HTERT RPE-1 (cell line): ENCODE measurements around the gene OR5V1.
"Not testable (repeated sequence)": the region's sequence is repeated elsewhere in the genome, so short reads cannot be mapped to it uniquely, and the experiment has no call there.

Experiments used
- in situ Hi-C: fragments of 300-500 bp; cut with MboI; formaldehyde crosslinking; loops from 4 replicates; pipeline ENCODE4 v1.14.3; 2020; ENCODE audit warnings: low sequenced_read_pairs

The OR5V1 gene

DNA sequence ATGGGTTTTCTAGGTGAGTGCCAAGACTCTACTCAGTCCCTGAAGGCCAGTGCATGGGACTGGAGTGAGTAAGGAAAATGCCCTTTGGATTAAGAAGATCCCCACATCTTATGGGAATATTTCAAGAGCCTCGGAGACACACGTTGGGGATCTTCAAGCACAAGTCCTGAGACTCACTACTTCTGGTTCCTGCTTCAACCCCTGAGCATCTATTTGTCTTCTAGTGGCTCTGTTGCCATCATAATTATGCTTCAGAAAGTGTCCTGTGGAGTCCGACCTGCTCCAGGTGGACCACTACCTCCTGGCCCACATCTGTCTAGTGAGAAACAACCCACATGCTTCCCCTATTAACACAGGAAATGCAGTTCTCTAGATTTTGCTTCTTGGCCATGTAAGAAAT is at the start of gene OR5V1:
Gene OR5V1, minus strand, starts transcription at position 101 of the 400 bp plus-strand sequence. CDS start 12,670 bp downstream, outside the sequence.
- in situ Hi-C loops: no loop called here

- in situ Hi-C loops: no loop called here
Measured at GRCh38 chr6:29414588-29414987, 45.9 kb upstream of the OR5V1 start, which contains the start of gene OR12D1. OR12D1 (plus strand) TSS chr6:29414928.

GRCh38 chr6:29403801-29404200 is 35.1 kb upstream of the OR5V1 start:
- in situ Hi-C loops: no loop called here

DNA sequence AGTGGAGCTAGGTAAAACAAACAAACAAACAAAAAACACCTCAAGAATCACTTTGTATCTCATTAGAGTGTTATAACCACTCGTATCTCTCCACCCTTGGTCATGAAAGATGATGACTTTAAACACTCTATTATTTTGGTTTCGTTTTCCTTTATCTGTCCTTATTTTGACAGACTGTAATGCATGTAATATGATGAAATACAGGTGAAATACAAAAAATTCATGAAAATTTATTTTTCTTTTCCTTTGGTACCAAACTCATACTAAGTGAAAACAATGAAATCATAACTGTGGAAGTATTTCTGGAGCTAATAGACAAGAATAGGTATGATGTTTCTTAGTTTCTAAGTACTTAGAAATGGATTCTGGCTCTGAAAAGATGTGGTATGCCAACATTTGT is 30.9 kb upstream of the OR5V1 start:
- in situ Hi-C loops: no loop called here

GRCh38 chr6:29395331-29395730 is 26.7 kb upstream of the OR5V1 start, which contains the start of gene OR12D2:
OR12D2 (plus strand) TSS chr6:29395631; CDS start chr6:29396700, 1,069 bp downstream.
- in situ Hi-C loops: no loop called here

DNA sequence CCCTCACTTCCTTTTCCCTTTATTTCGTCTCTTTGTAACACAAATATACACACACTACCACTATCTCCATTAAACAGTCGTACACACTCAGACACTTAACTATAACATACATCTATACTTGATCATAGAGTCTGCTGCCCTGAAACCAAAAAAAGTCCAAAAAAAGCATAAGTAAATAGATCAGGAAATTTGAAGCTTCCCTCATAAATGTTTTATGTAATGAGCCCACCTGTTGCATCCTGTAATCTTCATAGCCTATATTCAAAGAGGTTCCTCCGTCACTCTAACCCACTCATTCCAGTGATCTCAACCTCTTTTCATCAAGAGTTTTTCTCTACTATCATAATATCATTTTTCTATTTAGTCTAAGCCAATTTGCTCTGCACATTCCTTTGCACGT is 19.9 kb upstream of the OR5V1 start:
- in situ Hi-C loops: no loop called here

DNA sequence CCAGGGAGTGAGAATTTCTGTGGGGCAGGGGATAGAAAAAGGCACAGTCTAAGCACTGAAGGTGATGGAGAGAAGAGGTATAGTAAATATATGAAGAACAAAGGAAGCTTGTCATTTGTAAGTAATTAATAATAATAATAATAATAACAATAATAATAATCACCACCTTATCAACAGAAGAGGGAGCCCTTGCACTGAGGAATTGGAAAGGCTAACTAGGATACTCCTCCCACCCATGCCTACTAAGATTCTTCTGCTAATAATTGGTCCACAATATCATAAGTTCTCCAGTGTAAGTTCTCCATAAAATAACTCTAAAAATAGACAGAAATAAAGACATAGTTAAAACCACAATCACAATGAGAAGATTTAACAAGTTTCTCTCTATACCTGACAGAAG is 7.3 kb upstream of the OR5V1 start:
- in situ Hi-C loops: no loop called here

- in situ Hi-C loops: no loop called here
Measured at GRCh38 chr6:29375191-29375590, 6.5 kb upstream of the OR5V1 start, which contains the start of gene OR12D3. OR12D3 (minus strand) TSS chr6:29375291; CDS start chr6:29375287, 4 bp downstream.

DNA sequence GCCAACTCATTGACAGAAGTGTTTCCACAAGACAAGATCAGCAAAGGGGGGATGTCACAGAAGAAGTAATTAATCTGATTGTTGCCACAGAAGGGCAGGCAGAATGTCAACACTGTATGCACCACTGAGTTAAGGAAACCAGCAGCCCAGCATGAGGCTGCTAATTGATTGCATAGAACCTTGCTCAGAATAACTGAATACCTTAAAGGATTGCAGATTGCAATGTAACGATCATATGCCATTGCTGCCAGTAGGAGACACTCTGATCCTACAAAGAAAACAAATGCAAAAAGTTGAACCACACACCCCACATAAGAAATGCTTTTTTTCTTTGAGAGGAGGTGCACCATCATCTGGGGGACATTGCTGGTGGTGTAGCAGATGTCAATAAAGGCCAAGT is 13.1 kb downstream of the OR5V1 start:
- in situ Hi-C loops: no loop called here

- in situ Hi-C loops: no loop called here
Measured at GRCh38 chr6:29354980-29355379, 13.7 kb downstream of the OR5V1 start.

DNA sequence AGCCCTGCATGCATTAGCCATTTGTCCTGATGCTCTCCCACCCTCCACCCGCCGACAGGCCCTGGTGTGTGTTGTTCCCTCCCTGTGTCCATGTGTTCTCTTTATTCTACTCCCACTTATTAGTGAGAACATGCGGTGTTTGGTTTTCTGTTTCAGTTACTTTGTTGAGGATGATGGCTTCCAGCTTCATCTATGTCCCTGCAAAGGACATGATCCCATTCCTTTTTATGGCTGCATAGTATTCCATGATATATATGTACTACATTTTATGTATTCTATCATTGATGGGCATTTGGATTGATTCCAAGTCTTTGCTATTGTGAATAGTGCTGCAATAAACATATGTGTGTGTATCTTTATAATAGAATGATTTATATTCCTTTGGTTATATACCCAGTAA is 19.3 kb downstream of the OR5V1 start:
- in situ Hi-C loops: not testable (repeated sequence)

GRCh38 chr6:29345380-29345779 is 23.3 kb downstream of the OR5V1 start:
- in situ Hi-C loops: no loop called here

- in situ Hi-C loops: no loop called here
Measured at GRCh38 chr6:29336269-29336668, 32.4 kb downstream of the OR5V1 start.

DNA sequence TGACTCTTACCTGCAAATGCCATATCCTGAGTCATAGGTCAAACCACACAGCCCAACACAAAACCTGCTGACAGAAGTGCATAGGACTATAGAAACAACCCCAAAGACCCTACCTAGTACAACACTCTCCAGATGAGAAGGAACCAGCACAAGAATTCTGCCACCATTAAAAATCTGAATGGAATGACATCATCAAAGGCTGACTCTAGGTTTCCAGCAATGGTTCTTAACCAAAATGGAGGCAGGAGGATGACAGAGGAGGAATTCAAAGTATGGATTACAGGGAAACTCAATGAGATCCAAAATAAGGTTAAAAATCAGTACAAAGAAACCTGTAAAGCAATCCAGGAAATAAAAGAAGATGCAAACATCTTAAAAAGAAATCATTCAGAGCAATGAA is 36.0 kb downstream of the OR5V1 start:
- in situ Hi-C loops: no loop called here

- in situ Hi-C loops: no loop called here
Measured at GRCh38 chr6:29325777-29326176, 42.9 kb downstream of the OR5V1 start.

- in situ Hi-C loops: not testable (repeated sequence)
Measured at GRCh38 chr6:29323332-29323731, 45.3 kb downstream of the OR5V1 start.

DNA sequence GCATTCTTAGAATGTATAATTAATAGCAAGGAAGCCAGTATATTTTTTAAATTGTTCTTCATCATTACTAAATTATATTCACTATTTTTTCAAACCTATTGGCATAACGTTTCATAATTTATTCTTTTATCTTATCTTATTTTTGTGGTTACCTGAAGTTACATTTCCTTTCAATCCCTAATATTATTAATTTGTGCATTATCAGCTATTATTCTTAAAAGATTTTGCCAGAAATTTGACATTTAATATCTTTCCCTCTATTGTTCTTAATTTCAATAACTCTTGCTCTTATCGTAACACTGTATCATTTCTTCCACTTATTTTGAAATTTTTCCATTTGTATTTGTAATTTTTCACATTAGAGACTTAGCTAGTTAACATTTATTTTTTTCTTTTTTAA is 48.7 kb downstream of the OR5V1 start:
- in situ Hi-C loops: no loop called here
